ENCODE results near the gene EML2.
A peak's percentile ranks its signal among the peaks of the same experiment; 100 is the strongest.

EML2 gene

GRCh38 chr19:45670670-45671453 lies 31.7 kb upstream of the EML2 start:
- Histone ChIP-seq H3K4me1 (ENCODE audit: control insufficient read depth, insufficient read depth, low read length, unreplicated experiment) (peaks cover 3% of the 10 kb centered on the region), H3K27ac (ENCODE audit: low read depth, low read length) (no peak overlapping the region), H3K79me2 (ENCODE audit: control insufficient read depth, insufficient read depth, low read length, unreplicated experiment) (no peaks in the 10 kb centered on the region), H3K4me3 (ENCODE audit: low read depth, low read length) (no peak overlapping the region), H3K27me3 (ENCODE audit: insufficient read depth, low read length) (peaks cover 16% of the 10 kb centered on the region; the same call in 1 of the 2 replicates), H2AFZ (ENCODE audit: low read length, unreplicated experiment) (no peak overlapping the region), H3K36me3 (ENCODE audit: insufficient read depth, low read length) (no peaks in the 10 kb centered on the region)

DNA sequence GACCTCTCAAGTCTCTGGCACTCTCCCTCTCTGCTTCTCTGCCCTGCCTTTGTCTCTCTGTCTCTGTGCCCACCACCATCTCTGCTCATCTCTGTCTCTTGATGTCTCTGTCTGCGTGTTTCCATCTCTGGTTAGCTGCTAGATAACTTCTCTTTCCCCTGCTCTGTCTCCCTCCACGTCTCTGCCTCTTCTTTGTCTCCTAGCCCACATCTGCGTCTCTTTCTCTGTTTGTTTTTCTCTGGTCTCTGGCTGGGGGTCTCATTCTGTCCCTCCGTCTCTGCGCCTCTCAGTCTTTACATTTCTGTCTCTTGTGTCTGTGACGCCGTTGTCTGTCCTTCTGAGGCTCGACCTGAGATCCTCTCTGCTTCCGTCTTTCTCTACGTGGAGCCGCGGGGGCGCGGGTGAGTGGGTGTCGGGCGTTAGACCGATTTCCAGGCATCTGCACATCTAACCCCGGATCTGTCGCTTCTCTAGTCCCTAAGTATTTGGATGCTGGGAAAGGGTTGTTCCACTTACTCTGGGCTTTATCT lies 29.2 kb upstream of the EML2 start:
- Histone ChIP-seq H3K4me1 (ENCODE audit: control insufficient read depth, insufficient read depth, low read length, unreplicated experiment) (peaks cover 7% of the 10 kb centered on the region), H3K27me3 (ENCODE audit: insufficient read depth, low read length) (peaks cover 16% of the 10 kb centered on the region; the same call in 1 of the 2 replicates), H2AFZ (ENCODE audit: low read length, unreplicated experiment) (peak overlapping the region; percentile 70), H3K36me3 (ENCODE audit: insufficient read depth, low read length) (no peaks in the 10 kb centered on the region), H3K79me2 (ENCODE audit: control insufficient read depth, insufficient read depth, low read length, unreplicated experiment) (no peaks in the 10 kb centered on the region), H3K4me3 (ENCODE audit: low read depth, low read length) (peak overlapping the region; percentile 70), H3K27ac (ENCODE audit: low read depth, low read length) (no peak overlapping the region)

GRCh38 chr19:45667620-45668341 lies 28.6 kb upstream of the EML2 start, which contains the start of gene GIPR:
Gene GIPR, plus strand, starts transcription at chr19:45668221. Its CDS starts 1,300 bp downstream, at chr19:45669521.
- Histone ChIP-seq H3K27me3 (ENCODE audit: insufficient read depth, low read length) (peaks cover 16% of the 10 kb centered on the region; the same call in 1 of the 2 replicates), H3K27ac (ENCODE audit: low read depth, low read length) (no peak within 1 kb of the TSS), H3K36me3 (ENCODE audit: insufficient read depth, low read length) (no peaks in the 10 kb centered on the region), H2AFZ (ENCODE audit: low read length, unreplicated experiment) (peak within 1 kb of the TSS; percentile 70), H3K4me1 (ENCODE audit: control insufficient read depth, insufficient read depth, low read length, unreplicated experiment) (peaks cover 7% of the 10 kb centered on the region), H3K4me3 (ENCODE audit: low read depth, low read length) (peak within 1 kb of the TSS; percentile 70), H3K79me2 (ENCODE audit: control insufficient read depth, insufficient read depth, low read length, unreplicated experiment) (no peaks in the 10 kb centered on the region)

DNA sequence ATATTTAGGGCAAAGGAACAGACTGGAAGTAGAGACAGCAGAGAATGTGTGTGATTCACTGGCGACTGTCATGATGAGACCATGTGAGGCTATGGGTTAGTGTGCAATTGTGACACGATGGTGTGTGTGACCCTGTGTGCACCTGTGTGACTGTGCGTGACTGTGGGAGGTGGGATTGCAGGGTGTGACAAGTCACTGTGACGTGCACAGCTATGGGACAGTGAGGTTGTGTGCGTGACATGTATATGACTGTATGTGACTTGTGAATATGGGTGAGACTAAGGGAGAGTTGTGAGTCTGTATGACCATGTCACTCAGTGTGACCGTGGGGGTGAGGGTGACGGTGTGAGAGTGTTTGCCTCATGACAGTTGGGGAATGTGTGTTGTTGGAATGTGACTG lies 25.4 kb upstream of the EML2 start:
- Histone ChIP-seq H3K36me3 (ENCODE audit: insufficient read depth, low read length) (no peaks in the 10 kb centered on the region), H3K79me2 (ENCODE audit: control insufficient read depth, insufficient read depth, low read length, unreplicated experiment) (no peaks in the 10 kb centered on the region), H3K27ac (ENCODE audit: low read depth, low read length) (no peak overlapping the region), H3K4me1 (ENCODE audit: control insufficient read depth, insufficient read depth, low read length, unreplicated experiment) (peaks cover 7% of the 10 kb centered on the region), H3K4me3 (ENCODE audit: low read depth, low read length) (no peak overlapping the region), H3K27me3 (ENCODE audit: insufficient read depth, low read length) (peaks cover 6% of the 10 kb centered on the region; the same call in 1 of the 2 replicates), H2AFZ (ENCODE audit: low read length, unreplicated experiment) (no peak overlapping the region)

- H3K79me2 ChIP-seq (ENCODE audit: control insufficient read depth, insufficient read depth, low read length, unreplicated experiment): no peaks in the 10 kb centered on the region
- H2AFZ ChIP-seq (ENCODE audit: low read length, unreplicated experiment): no peak overlapping the region
Observed at GRCh38 chr19:45663800-45664199, 24.6 kb upstream of the EML2 start.

DNA sequence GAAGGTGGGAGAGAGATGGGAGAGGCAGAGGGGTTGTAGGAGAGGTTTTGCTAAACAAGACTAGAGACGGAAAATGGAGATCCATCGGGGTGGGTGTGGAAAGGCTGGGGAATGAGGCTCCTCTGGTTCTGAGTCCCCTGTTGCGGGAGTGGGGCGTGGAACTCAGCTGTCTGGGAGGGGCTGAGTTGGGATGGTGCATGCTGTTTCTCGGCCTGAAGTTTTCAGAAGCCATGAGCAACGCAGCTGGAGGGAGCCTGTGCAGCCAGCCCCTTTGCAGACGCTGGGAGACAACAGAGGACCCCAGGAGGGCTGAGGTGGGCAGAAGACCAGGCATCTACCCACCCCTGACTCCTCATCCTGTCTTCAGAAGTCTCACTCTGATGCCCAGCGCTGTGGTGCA lies 21.4 kb upstream of the EML2 start:
- Histone ChIP-seq H3K79me2 (ENCODE audit: control insufficient read depth, insufficient read depth, low read length, unreplicated experiment) (no peaks in the 10 kb centered on the region), H3K4me3 (ENCODE audit: low read depth, low read length) (no peak overlapping the region), H3K36me3 (ENCODE audit: insufficient read depth, low read length) (no peaks in the 10 kb centered on the region), H3K27me3 (ENCODE audit: insufficient read depth, low read length) (no peaks in the 10 kb centered on the region), H2AFZ (ENCODE audit: low read length, unreplicated experiment) (no peak overlapping the region), H3K4me1 (ENCODE audit: control insufficient read depth, insufficient read depth, low read length, unreplicated experiment) (peaks cover 3% of the 10 kb centered on the region), H3K27ac (ENCODE audit: low read depth, low read length) (no peak overlapping the region)

More at GRCh38 chr19:45663800-45664199, 24.6 kb upstream of the EML2 start:
- Histone ChIP-seq H3K27me3 (ENCODE audit: insufficient read depth, low read length) (no peaks in the 10 kb centered on the region), H3K4me1 (ENCODE audit: control insufficient read depth, insufficient read depth, low read length, unreplicated experiment) (peaks cover 3% of the 10 kb centered on the region), H3K4me3 (ENCODE audit: low read depth, low read length) (no peak overlapping the region), H3K36me3 (ENCODE audit: insufficient read depth, low read length) (no peaks in the 10 kb centered on the region), H3K27ac (ENCODE audit: low read depth, low read length) (no peak overlapping the region)

GRCh38 chr19:45659096-45659729 lies 20.0 kb upstream of the EML2 start:
- Histone ChIP-seq H3K4me1 (ENCODE audit: control insufficient read depth, insufficient read depth, low read length, unreplicated experiment) (no peaks in the 10 kb centered on the region), H3K27me3 (ENCODE audit: insufficient read depth, low read length) (no peaks in the 10 kb centered on the region), H3K27ac (ENCODE audit: low read depth, low read length) (no peak overlapping the region), H2AFZ (ENCODE audit: low read length, unreplicated experiment) (no peak overlapping the region), H3K79me2 (ENCODE audit: control insufficient read depth, insufficient read depth, low read length, unreplicated experiment) (no peaks in the 10 kb centered on the region), H3K4me3 (ENCODE audit: low read depth, low read length) (no peak overlapping the region), H3K36me3 (ENCODE audit: insufficient read depth, low read length) (no peaks in the 10 kb centered on the region)

DNA sequence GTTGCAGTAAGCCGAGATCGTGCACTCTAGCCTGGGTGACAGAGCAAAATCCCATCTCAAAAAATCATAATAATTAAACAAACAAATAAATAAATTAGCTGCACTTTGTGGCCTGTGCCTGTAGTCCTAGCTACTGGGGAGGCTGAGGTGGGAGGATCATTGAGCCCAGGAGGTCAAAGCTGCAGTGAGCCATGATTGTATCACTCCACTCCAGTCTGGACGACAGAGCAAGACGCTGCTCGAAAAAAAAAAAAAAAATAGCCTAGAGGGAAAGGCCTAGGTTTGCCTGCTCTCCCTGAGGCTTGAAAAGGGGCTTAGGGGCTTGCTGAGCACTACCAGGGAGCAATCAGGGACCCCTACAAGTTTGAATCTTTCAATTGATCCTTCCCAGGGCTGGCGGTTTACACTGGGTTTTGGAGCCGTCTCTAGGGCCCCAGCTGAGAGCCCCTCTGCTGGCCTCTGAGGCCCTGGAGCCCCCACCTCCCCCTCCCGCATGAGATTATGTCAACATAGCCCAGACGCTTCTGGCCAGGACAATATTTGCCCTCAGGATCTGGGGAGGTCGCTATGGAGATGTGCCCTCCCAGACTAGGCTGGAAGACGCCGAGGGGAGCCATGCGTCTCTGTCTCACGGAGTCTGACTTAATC lies 18.4 kb upstream of the EML2 start:
- H3K27me3 ChIP-seq (ENCODE audit: insufficient read depth, low read length): no peaks in the 10 kb centered on the region
- H3K4me1 ChIP-seq (ENCODE audit: control insufficient read depth, insufficient read depth, low read length, unreplicated experiment): no peaks in the 10 kb centered on the region
- no peak overlapping the region for H2AFZ ChIP-seq (ENCODE audit: low read length, unreplicated experiment)
- no peak overlapping the region for H3K27ac ChIP-seq (ENCODE audit: low read depth, low read length)
- H3K4me3 ChIP-seq (ENCODE audit: low read depth, low read length): no peak overlapping the region
- no peaks in the 10 kb centered on the region for H3K79me2 ChIP-seq (ENCODE audit: control insufficient read depth, insufficient read depth, low read length, unreplicated experiment)
- H3K36me3 ChIP-seq (ENCODE audit: insufficient read depth, low read length): no peaks in the 10 kb centered on the region

- no peaks in the 10 kb centered on the region for H3K4me1 ChIP-seq (ENCODE audit: control insufficient read depth, insufficient read depth, low read length, unreplicated experiment)
Observed at GRCh38 chr19:45655073-45655472, 15.9 kb upstream of the EML2 start.

DNA sequence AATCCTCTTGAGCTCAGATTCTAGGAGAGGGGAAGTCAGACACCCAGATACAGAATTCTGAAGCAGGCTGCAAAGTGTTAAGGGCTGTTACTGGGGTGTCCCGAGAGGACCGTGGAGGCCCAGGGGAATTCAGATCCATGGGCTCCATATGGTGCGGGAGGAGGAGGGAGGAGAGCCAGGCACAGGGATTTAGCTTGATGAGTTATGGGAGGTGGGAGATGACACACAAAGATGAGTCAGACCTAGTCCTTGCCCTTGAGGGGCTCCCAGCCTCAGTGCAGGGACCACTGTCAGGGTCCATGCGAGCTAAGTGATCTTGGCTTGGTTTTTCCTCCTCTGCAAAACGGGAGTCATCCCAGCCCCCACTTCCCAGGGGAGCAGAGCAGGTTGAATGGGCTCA lies 14.4 kb upstream of the EML2 start:
- H3K36me3 ChIP-seq (ENCODE audit: insufficient read depth, low read length): no peaks in the 10 kb centered on the region
- H3K27me3 ChIP-seq (ENCODE audit: insufficient read depth, low read length): no peaks in the 10 kb centered on the region
- H3K27ac ChIP-seq (ENCODE audit: low read depth, low read length): no peak overlapping the region
- no peak overlapping the region for H3K4me3 ChIP-seq (ENCODE audit: low read depth, low read length)
- no peaks in the 10 kb centered on the region for H3K79me2 ChIP-seq (ENCODE audit: control insufficient read depth, insufficient read depth, low read length, unreplicated experiment)
- H3K4me1 ChIP-seq (ENCODE audit: control insufficient read depth, insufficient read depth, low read length, unreplicated experiment): no peaks in the 10 kb centered on the region
- no peak overlapping the region for H2AFZ ChIP-seq (ENCODE audit: low read length, unreplicated experiment)

More at GRCh38 chr19:45655073-45655472, 15.9 kb upstream of the EML2 start:
- H3K4me3 ChIP-seq (ENCODE audit: low read depth, low read length): no peak overlapping the region
- H2AFZ ChIP-seq (ENCODE audit: low read length, unreplicated experiment): no peak overlapping the region
- H3K36me3 ChIP-seq (ENCODE audit: insufficient read depth, low read length): no peaks in the 10 kb centered on the region
- no peaks in the 10 kb centered on the region for H3K79me2 ChIP-seq (ENCODE audit: control insufficient read depth, insufficient read depth, low read length, unreplicated experiment)
- H3K27me3 ChIP-seq (ENCODE audit: insufficient read depth, low read length): no peaks in the 10 kb centered on the region
- no peak overlapping the region for H3K27ac ChIP-seq (ENCODE audit: low read depth, low read length)

Data from ACC112 (cell line).